Colon (tissue), 2 donors: ENCODE data around the gene CDC73.
"Not testable (repeated sequence)": the region's sequence is repeated elsewhere in the genome, so short reads cannot be mapped to it uniquely, and the experiment has no call there.

Experiments used
- FAIRE-seq: peaks from 2 replicates; lab custom pipeline; 2012; peaks lifted over from hg19 to GRCh38; lab: Jason Lieb, UNC
- donor health status: control.
- donor health status: control.

Gene CDC73

GRCh38 chr1:193114485-193115095, 7.2 kb upstream of the CDC73 start:
- peak; percentile 5 for FAIRE-seq

- no peak for FAIRE-seq
These were observed 6.1 kb upstream of the CDC73 start for GRCh38 chr1:193115629-193116227.

DNA sequence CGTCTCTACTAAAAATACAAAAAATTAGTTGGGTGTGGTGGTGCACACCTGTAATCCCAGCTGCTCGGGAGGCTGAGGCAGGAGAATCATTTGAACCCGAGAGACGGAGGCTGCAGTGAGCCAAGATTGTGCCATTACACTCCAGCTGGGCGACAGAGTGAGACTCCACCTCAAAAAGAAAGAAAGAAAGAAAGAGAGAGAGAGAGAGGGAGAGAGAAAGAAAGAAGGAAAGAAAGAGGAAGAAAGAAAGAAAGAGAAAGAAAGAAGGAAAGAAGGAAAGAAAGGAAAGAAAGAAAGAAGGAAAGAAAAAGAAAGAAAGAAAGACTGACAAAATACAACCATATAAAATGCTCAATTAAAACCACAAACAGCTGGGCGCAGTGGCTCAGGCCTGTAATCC, 4.7 kb upstream of the CDC73 start:
- FAIRE-seq, result not testable (repeated sequence)

- FAIRE-seq, result no peak
These were observed 3.6 kb upstream of the CDC73 start for GRCh38 chr1:193118194-193118593.

- no peak for FAIRE-seq
These were observed 2.8 kb upstream of the CDC73 start for GRCh38 chr1:193118803-193119730.

GRCh38 chr1:193120604-193121166, 1.1 kb upstream of the CDC73 start:
- no peak for FAIRE-seq

GRCh38 chr1:193123751-193124150, 1.9 kb downstream of the CDC73 start:
- no peak for FAIRE-seq

- no peak for FAIRE-seq
These were observed 3.5 kb downstream of the CDC73 start for GRCh38 chr1:193125369-193125768.

- no peak for FAIRE-seq
These were observed 9.5 kb downstream of the CDC73 start for GRCh38 chr1:193131266-193131860.

- FAIRE-seq, result no peak
These were observed 18.4 kb downstream of the CDC73 start for GRCh38 chr1:193140254-193140653.

- no peak for FAIRE-seq
These were observed 20.0 kb downstream of the CDC73 start for GRCh38 chr1:193141804-193142203.

DNA sequence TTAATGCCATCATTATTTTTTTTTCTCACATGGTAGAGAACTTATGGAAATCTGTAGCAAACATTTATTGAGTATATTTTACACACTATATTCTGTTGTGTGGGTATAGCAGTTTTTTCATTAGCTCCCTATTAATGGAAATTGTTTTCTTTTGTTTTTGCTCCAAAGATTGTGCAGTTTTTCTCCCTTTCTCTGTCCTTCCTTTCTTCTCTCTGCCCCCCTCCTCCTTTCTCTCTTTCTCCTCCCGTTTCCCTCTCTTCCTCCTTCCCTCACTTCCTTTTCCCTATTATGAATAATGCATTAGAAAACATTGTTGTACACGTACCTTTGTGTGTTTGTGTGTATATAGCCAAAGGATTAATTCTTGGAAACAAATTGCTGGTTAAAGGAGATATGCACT, 20.6 kb downstream of the CDC73 start:
- FAIRE-seq, result no peak

DNA sequence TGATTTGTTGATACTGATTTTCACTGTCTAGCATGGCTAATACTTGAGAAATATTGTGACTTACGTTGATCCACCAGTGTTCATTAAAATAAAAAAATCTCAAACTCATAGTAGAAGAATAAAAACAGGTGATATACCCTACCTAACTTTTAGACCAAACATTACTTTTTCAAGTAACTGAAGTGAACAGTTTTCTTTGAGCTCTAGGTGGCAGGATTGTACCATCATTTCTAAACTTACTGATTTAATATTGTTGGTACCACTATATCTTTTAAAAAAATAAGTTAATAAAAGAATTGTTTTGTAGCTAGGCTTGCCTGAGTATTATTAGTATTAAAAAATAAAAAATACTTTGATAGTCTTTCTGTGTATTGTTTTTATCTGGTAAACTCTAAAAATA, 21.5 kb downstream of the CDC73 start:
- peak; percentile 18 for FAIRE-seq

DNA sequence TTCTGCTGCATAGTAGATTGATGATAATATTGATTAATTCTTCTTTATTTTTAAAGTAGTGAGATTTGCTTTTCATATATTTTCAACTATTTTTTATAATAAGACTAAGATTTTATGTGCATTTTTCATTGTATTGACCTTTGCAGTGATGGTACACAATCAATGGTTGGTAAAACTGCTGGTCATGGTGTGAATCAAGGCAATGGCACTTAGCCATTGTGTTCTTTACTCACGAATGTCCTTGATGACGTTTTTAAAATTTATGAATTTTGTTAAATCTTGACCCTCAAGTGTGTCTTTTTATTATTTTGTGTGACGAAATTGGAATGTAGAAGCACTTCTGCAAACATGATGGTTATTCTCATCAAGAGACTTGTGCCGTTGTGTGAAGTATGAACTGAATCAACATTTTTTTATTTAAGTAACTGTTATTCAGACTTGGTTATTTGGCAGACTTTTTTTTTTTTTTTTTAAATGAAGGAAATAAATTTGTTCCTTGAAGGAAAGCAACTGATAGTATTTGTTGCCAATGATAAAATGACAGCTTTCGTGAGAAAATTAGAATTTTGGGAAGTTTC, 22.6 kb downstream of the CDC73 start:
- no peak for FAIRE-seq

- no peak for FAIRE-seq
These were observed 23.2 kb downstream of the CDC73 start for GRCh38 chr1:193144999-193145398.

- FAIRE-seq, result no peak
These were observed 34.4 kb downstream of the CDC73 start for GRCh38 chr1:193156117-193156821.

DNA sequence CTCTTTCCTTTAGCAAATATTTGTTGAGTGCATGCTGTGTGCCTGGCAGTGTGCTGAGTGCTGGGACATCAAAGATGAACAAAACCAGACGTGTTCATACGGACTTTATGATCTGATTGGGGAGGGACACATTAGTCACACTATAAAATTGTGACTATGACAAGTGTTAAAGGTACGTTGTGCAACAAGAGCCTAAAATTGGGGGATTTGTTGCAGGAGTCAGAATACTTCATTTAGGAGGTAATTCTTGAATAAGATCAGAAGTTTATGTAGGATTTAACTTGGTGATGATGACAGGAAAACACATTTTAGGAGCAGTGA, 35.0 kb downstream of the CDC73 start:
- FAIRE-seq, result no peak

DNA sequence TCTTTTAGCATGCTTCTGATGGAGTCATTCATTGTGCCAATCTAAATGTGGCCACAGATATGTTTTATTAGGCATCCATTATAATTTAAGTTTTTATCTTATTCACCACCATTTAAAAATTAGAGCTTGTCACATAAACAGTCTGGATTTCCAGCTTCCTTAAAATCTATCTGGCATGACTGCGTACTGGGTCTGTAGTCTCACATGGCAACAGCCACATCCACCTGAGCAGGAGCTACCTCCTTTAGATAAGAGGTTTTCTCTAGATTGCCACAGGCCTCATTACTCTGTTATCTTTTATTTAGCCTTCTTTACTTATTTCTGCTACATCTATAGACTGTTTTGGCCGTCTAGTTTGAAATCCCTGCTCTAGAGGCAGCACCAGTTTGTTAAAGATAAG, 35.5 kb downstream of the CDC73 start:
- no peak for FAIRE-seq

GRCh38 chr1:193176113-193176512, 54.3 kb downstream of the CDC73 start:
- no peak for FAIRE-seq

- FAIRE-seq, result no peak
These were observed 55.0 kb downstream of the CDC73 start for GRCh38 chr1:193176788-193177187.

DNA sequence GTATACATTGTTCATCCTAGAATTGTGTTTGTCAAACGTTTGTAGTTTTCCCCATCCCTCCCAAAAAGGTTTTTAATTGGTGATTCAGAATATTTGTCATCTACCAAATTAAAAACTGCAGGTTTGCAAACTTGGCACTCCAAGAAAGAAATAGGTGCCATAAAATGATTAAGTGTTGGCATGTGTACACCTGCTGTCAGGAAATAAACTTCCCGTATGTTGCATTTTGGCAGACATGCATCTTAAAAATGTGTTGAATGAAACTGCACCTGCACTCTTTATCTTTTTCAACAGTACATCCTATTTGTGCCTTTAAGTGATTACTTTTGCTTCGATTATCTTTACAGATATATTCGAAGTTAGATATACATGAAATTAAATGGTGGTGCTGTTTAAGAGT, 57.3 kb downstream of the CDC73 start:
- FAIRE-seq, result no peak

- FAIRE-seq, result no peak
These were observed 59.7 kb downstream of the CDC73 start for GRCh38 chr1:193181536-193181935.
